Gastroesophageal sphincter (tissue), 3 donors: ENCODE results near the gene SMS.

Experiments used
- CTCF ChIP-seq, 4 experiments: fragments of 200-600 bp in 2 of 4; fragments of 450-650 bp in 2 of 4; sonication (generic) in 1 of 4; IDR thresholded peaks; one replicate each; pipeline ENCODE4 v1.5.1; 2017 to 2019; ENCODE audit warnings: antibody characterized with exemption in 4 of 4, mild to moderate bottlenecking in 2 of 4, moderate library complexity in 2 of 4
- EP300 ChIP-seq: sonication (generic); formaldehyde crosslinking; IDR thresholded peaks from one replicate; pipeline ENCODE4 v1.6.1; 2017; ENCODE audit warnings: antibody characterized with exemption, mild to moderate bottlenecking
- POLR2A ChIP-seq, 2 donors: fragments of 450-650 bp; IDR thresholded peaks; one replicate each; pipeline ENCODE4 v1.6.1; 2017; ENCODE audit warnings: antibody characterized with exemption in 2 of 2, mild to moderate bottlenecking in 2 of 2, moderate library complexity in 1 of 2
- POLR2AphosphoS5 ChIP-seq: sonication (generic); formaldehyde crosslinking; IDR thresholded peaks from one replicate; pipeline ENCODE4 v1.6.1; 2017; ENCODE audit warnings: antibody characterized with exemption

GRCh38 chrX:21940356-21940829 is at the start of gene SMS:
- TF ChIP-seq CTCF (IDR thresholded peaks at IDR 0.05) (no peak), POLR2A (IDR thresholded peaks at IDR 0.05) (peak; percentile 44 to 54), EP300 (no peak), POLR2AphosphoS5 (peak; percentile 43)
